ENCODE data around the gene ARL8B.

DNA sequence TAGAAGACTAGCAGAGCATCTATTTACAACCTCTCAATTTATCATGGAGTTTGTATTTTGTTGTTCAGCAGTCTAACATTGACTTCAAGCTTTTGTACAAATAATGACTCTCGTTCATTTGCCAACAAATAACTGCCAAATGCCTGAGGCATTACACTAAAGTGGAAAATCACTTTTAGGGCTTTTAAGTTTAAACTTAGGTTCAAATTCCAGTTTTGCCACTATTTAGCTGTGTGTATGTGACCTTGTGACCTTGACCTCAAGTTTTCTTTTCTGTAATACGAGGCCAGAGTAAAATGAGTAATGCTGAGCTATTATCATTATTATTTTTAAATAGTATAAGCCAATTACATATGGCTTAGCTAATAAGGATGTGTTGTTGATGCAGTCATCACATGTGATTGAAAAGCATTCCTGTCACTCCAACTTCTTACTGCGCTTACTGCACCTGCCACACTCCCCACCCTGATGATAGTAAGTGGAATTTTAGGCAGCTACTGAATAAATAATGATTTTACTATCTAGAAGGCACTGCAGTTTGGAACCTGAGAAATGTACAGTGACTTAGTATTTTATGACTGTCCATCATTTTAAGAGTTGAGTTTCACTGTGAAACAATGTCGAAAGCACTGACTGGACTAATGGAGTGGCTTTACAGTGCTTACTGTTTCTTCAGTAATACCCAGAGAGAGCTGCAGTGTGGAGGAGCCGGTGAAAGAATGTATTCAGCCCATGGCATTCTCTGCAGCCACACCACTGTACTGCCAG lies 16.3 kb downstream of the ARL8B start:
- TF ChIP-seq, protein P1, sequence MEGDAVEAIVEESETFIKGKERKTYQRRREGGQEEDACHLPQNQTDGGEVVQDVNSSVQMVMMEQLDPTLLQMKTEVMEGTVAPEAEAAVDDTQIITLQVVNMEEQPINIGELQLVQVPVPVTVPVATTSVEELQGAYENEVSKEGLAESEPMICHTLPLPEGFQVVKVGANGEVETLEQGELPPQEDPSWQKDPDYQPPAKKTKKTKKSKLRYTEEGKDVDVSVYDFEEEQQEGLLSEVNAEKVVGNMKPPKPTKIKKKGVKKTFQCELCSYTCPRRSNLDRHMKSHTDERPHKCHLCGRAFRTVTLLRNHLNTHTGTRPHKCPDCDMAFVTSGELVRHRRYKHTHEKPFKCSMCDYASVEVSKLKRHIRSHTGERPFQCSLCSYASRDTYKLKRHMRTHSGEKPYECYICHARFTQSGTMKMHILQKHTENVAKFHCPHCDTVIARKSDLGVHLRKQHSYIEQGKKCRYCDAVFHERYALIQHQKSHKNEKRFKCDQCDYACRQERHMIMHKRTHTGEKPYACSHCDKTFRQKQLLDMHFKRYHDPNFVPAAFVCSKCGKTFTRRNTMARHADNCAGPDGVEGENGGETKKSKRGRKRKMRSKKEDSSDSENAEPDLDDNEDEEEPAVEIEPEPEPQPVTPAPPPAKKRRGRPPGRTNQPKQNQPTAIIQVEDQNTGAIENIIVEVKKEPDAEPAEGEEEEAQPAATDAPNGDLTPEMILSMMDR (conservative IDR thresholded peaks at IDR 0.05 in 1 of 2, IDR thresholded peaks at IDR 0.05 in 1 of 2; ENCODE audit: low read depth in 1 of 2, low read length in 2 of 2), result no peak
- no peak for TF ChIP-seq EZH2 (IDR thresholded peaks at IDR 0.05; ENCODE audit: low read length, missing control alignments)

All from fibroblast of lung (primary cell).